Gastroesophageal sphincter (tissue), 3 donors: ENCODE measurements around the gene TSPEAR.

Source experiments
- CTCF ChIP-seq, 4 experiments: fragments of 200-600 bp in 2 of 4; fragments of 450-650 bp in 2 of 4; sonication (generic) in 1 of 4; IDR thresholded peaks; one replicate each; pipeline ENCODE4 v1.5.1; 2017 to 2019; ENCODE audit warnings: antibody characterized with exemption in 4 of 4, mild to moderate bottlenecking in 2 of 4, moderate library complexity in 2 of 4
- EP300 ChIP-seq: sonication (generic); formaldehyde crosslinking; IDR thresholded peaks from one replicate; pipeline ENCODE4 v1.6.1; 2017; ENCODE audit warnings: antibody characterized with exemption, mild to moderate bottlenecking
- POLR2A ChIP-seq, 2 donors: fragments of 450-650 bp; IDR thresholded peaks; one replicate each; pipeline ENCODE4 v1.6.1; 2017; ENCODE audit warnings: antibody characterized with exemption in 2 of 2, mild to moderate bottlenecking in 2 of 2, moderate library complexity in 1 of 2

DNA sequence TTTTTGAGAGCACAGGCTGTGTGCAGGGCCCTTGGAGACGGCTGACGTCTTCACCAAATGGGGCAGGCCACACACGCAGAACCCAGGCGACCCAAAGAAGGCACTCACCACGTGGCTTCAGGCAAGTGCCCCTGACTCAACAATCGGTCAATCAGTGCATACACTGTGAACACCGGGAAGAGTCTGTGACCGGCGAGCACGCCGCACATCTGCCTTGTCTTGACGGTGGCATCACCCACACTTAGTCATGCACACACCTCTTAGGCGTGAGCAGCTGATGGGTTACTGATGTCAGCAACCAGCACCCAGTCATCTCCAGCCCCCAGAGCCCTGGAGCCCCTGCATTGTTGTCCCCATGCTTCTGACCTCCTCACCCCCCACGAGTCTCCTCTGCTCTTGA is 261.0 kb downstream of the TSPEAR start:
- TF ChIP-seq POLR2A (IDR thresholded peaks at IDR 0.05) (no peak), CTCF (IDR thresholded peaks at IDR 0.05) (no peak), EP300 (no peak)
